Esophagus squamous epithelium (tissue), 5 donors: ENCODE measurements around the gene GARIN3. TPM values are rescaled to one million over a fixed set of nuclear protein-coding genes. Genes with fewer than 3 reads are reported as not detected.

Experiments
- DNase-seq: peaks from one replicate; lab custom pipeline; 2025; lab: John Stamatoyannopoulos, UW
- H3K27ac ChIP-seq, 4 donors: fragments of 200-600 bp; sonication (generic); one replicate each; pipeline ENCODE4 v1.5.1; 2016 to 2019; ENCODE audit warnings: mild to moderate bottlenecking in 1 of 4
- H3K27me3 ChIP-seq, 4 donors: fragments of 200-600 bp; sonication (generic); 1 replicate in 3 of 4; 2 replicates in 1 of 4; pipeline versions ENCODE4 v1.5.1 to v1.6.0; 2017 to 2021; ENCODE audit warnings: antibody characterized with exemption in 1 of 4
- H3K36me3 ChIP-seq, 3 donors: fragments of 200-600 bp; sonication (generic); one replicate each; pipeline ENCODE4 v1.5.1; 2016 to 2019
- H3K4me1 ChIP-seq, 3 donors: fragments of 200-600 bp; sonication (generic); one replicate each; pipeline ENCODE4 v1.5.1; 2017 to 2019
- H3K4me3 ChIP-seq, 4 donors: fragments of 200-600 bp; sonication (generic); 1 replicate in 3 of 4; 2 replicates in 1 of 4; pipeline ENCODE4 v1.5.1; 2016 to 2019; ENCODE audit warnings: mild to moderate bottlenecking in 2 of 4, moderate library complexity in 1 of 4
- H3K9me3 ChIP-seq, 3 donors: fragments of 200-600 bp; sonication (generic); one replicate each; pipeline ENCODE4 v1.5.1; 2016 to 2019
- POLR2A ChIP-seq, 4 donors: fragments of 450-650 bp; IDR thresholded peaks; one replicate each; pipeline ENCODE4 v1.6.1; 2017; ENCODE audit warnings: antibody characterized with exemption in 4 of 4, mild to moderate bottlenecking in 4 of 4, moderate library complexity in 3 of 4
- WGBS, 2 donors: methylation state at CpG; one replicate each; pipeline ENCODE4 v1.1.5; 2018; 5-methylcytosine and 5-hydroxymethylcytosine counted together
- intact Hi-C: fragments of 100-400 bp; cut with DNase I; formaldehyde crosslinking; loops from one replicate; pipeline ENCODE4 v1.15.0; 2022
- total RNA-seq, 4 donors: library from RNA; depleted of rRNA; stranded (reverse); fragments of >200 nt; gene quantifications; one replicate each; pipeline ENCODE4 v1.1.0, GENCODE V29; 2016
- TF ChIP-seq, protein P1 (sequence below), 6 experiments: fragments of 450-650 bp in 4 of 6; fragments of 200-600 bp in 2 of 6; sonication (generic) in 2 of 6; IDR thresholded peaks; one replicate each; pipeline ENCODE4 v1.5.1; 2016 to 2019; ENCODE audit warnings: antibody characterized with exemption in 6 of 6, mild to moderate bottlenecking in 4 of 6, moderate library complexity in 4 of 6
- donor health status: DM: yes; HTN: yes; CAD: no.

The GARIN3 gene
- total RNA-seq, 4 donors from 2014 or later = not detected

DNA sequence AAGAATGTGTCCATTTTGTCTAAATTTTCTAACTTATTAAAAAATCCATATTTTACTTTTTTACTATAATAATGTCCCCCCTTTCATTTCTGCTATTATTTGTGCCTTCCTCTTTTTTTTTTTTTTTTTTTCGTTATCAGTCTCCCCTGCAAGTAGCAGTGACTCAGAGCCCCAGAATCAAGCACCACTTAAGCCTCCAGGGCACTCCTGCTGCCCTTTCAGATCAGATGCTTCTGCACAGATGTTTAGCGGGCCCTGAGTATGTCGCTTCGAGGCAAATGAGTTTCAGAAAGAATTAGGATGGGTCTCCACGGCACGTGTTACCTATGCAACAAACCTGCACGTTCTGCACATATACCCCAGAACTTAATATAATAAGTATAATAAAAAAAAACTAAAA, 35.1 kb downstream of the GARIN3 start:
- Histone ChIP-seq H3K27ac (no peak overlapping the region), H3K36me3 (no peaks in the 10 kb centered on the region), H3K9me3 (no peaks in the 10 kb centered on the region), H3K4me1 (no peaks in the 10 kb centered on the region), H3K4me3 (no peak overlapping the region), H3K27me3 (no peaks in the 10 kb centered on the region)
- intact Hi-C loops = no loop called here
- 37 to 68% methylated on average over 7 of the region's 7 CpGs for WGBS, 2 donors
- no peak for DNase-seq
- no peak for TF ChIP-seq POLR2A (IDR thresholded peaks at IDR 0.05)
- TF ChIP-seq, protein P1, sequence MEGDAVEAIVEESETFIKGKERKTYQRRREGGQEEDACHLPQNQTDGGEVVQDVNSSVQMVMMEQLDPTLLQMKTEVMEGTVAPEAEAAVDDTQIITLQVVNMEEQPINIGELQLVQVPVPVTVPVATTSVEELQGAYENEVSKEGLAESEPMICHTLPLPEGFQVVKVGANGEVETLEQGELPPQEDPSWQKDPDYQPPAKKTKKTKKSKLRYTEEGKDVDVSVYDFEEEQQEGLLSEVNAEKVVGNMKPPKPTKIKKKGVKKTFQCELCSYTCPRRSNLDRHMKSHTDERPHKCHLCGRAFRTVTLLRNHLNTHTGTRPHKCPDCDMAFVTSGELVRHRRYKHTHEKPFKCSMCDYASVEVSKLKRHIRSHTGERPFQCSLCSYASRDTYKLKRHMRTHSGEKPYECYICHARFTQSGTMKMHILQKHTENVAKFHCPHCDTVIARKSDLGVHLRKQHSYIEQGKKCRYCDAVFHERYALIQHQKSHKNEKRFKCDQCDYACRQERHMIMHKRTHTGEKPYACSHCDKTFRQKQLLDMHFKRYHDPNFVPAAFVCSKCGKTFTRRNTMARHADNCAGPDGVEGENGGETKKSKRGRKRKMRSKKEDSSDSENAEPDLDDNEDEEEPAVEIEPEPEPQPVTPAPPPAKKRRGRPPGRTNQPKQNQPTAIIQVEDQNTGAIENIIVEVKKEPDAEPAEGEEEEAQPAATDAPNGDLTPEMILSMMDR (IDR thresholded peaks at IDR 0.05) = no peak

DNA sequence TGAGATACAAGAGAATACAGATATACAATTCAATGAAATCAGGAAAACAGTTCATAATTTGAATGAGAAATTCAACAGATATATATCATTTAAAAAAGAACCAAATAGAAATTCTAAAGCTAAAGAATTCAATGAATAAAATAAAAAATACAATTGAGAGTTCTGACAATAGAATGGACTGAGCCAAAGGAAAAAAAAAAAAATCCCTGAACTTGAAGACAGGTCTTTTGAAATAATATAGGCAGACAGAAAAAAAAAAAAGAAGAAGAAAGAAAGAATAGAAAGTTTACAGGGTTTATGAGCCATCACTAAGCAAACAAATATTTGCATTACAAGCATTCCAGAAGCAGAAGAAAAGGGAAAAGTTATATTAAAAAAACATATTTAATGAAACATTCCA, 44.4 kb downstream of the GARIN3 start:
- no peak for DNase-seq

DNA sequence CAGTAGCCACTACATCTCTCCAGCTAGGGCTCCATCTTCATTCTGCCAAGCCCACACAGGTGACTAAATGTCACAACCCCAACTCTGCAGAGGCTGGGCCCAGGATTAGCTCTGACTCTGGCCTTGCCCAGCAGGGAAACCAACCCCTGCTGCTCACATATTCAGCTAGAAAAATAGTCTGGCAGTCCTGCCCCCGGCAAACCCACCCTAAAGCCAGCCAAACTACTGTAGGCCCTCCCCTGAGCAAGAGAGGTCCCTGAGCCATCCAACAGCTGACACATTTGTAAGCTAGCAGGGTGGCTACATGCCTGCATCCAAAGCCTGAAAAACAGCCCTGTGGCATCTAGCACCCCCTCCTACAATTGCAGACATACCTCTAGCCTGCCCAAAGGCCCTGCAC, 46.0 kb downstream of the GARIN3 start:
- Histone ChIP-seq H3K27me3 (no peaks in the 10 kb centered on the region), H3K27ac (no peak overlapping the region), H3K4me3 (no peak overlapping the region), H3K4me1 (no peaks in the 10 kb centered on the region), H3K36me3 (no peaks in the 10 kb centered on the region), H3K9me3 (peaks cover 0 to 17% (median 0%) of the 10 kb centered on the region in 3 donors)
- intact Hi-C loops = no loop called here
- 63 to 100% methylated on average over 1 of the region's 1 CpG for WGBS, 2 donors
- no peak for DNase-seq
- no peak for TF ChIP-seq POLR2A (IDR thresholded peaks at IDR 0.05)
- TF ChIP-seq, protein P1 (IDR thresholded peaks at IDR 0.05) = no peak

More for the DNA sequence above, 44.4 kb downstream of the GARIN3 start:
- intact Hi-C loops = no loop called here
- Histone ChIP-seq H3K4me1 (no peaks in the 10 kb centered on the region), H3K27me3 (no peaks in the 10 kb centered on the region), H3K4me3 (no peak overlapping the region), H3K9me3 (peaks cover 0 to 17% (median 0%) of the 10 kb centered on the region in 3 donors), H3K36me3 (no peaks in the 10 kb centered on the region), H3K27ac (no peak overlapping the region)
- TF ChIP-seq, protein P1 (IDR thresholded peaks at IDR 0.05) = no peak
- no peak for TF ChIP-seq POLR2A (IDR thresholded peaks at IDR 0.05)

DNA sequence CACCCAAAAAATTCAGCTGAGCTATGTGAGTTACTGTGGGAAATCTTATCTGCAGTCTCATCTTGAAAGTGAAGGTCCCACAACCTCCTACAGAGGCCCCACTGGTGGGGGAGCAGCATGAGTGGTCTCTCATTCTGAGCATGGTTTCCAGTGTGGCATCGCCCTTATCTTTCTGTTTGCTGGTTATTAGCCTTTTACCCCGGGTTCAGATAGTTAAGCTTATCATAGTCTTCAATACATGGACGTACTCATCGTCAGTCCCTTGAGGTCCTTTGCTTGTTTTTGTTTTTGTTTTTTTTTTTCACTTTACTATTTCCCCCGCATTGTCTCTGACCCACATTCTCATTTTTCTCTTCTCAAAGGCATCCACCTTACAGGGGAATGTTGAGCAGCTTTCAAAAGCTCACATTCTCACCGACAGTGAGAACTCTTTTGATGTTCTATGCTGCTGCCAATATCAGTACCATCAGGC, 49.5 kb downstream of the GARIN3 start:
- no peak overlapping the region for H3K27ac ChIP-seq
- no peaks in the 10 kb centered on the region for H3K27me3 ChIP-seq
- WGBS, 2 donors = 56 to 64% methylated on average over 6 of the region's 6 CpGs
- no peak overlapping the region for H3K4me3 ChIP-seq
- no peaks in the 10 kb centered on the region for H3K4me1 ChIP-seq
- H3K36me3 ChIP-seq = no peaks in the 10 kb centered on the region
- DNase-seq = no peak
- intact Hi-C loops = no loop called here
- peaks cover 0 to 10% (median 0%) of the 10 kb centered on the region in 3 donors for H3K9me3 ChIP-seq
- TF ChIP-seq POLR2A (IDR thresholded peaks at IDR 0.05) = no peak
- TF ChIP-seq, protein P1 (IDR thresholded peaks at IDR 0.05) = no peak

DNA sequence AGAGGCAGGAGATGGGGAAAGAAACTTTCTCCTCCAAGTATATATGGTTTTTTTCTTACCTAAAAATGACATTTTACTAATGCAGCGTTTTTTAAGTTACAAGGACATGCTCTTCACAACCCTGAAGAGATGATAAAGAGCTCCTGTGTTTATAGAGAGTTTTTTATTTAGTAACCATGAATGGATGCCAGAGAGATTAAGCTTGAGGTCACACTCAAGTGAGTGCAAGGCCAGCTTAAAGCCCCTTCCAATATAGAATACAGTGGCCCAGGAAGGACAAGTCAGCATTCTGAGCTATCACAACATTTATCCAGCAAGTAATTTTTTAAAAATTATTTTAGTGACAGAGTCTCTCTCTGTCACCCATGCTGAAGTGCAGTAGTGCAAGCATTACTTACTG, 50.6 kb downstream of the GARIN3 start:
- H3K27me3 ChIP-seq = no peaks in the 10 kb centered on the region
- H3K9me3 ChIP-seq = peaks cover 0 to under 1% (median 0%) of the 10 kb centered on the region in 3 donors
- no peaks in the 10 kb centered on the region for H3K36me3 ChIP-seq
- H3K4me1 ChIP-seq = no peaks in the 10 kb centered on the region
- TF ChIP-seq POLR2A (IDR thresholded peaks at IDR 0.05) = no peak
- TF ChIP-seq, protein P1 (IDR thresholded peaks at IDR 0.05) = no peak
- no peak overlapping the region for H3K4me3 ChIP-seq
- H3K27ac ChIP-seq = no peak overlapping the region
- WGBS, 2 donors = 22 to 47% methylated on average over 1 of the region's 1 CpG
- intact Hi-C loops = no loop called here
- DNase-seq = no peak
